RWPE1 (cell line): ENCODE results near the gene TBCD.
"Not testable (repeated sequence)": the region's sequence is repeated elsewhere in the genome, so short reads cannot be mapped to it uniquely, and the experiment has no call there.

Experiments used
- CTCF ChIA-PET: fragments of 350-600 bp; sonication (Branson Sonifier 250); formaldehyde crosslinking; extraction: SDS; loops from one replicate; lab custom pipeline; 2021; lab: Yijun Ruan, JAX
- POLR2A ChIA-PET: fragments of 400-600 bp; formaldehyde crosslinking; extraction: SDS; loops from one replicate; lab custom pipeline; 2020; ENCODE audit warnings: antibody characterized with exemption; ENCODE audit not compliant: low non-redundant PET; lab: Yijun Ruan, JAX
- DNase-seq: peaks from one replicate; pipeline ENCODE4 v3.0.0; 2012; ENCODE audit warnings: low spot score
- H3K27ac ChIP-seq: fragments of 450-650 bp; 2 replicates; pipeline ENCODE4 v1.5.1; 2017
- TF ChIP-seq, protein P1 (sequence below): fragments of 450-650 bp; conservative IDR thresholded peaks from 2 replicates; pipeline ENCODE4 v1.5.1; 2017; ENCODE audit warnings: low read depth, mild to moderate bottlenecking

The TBCD gene

DNA sequence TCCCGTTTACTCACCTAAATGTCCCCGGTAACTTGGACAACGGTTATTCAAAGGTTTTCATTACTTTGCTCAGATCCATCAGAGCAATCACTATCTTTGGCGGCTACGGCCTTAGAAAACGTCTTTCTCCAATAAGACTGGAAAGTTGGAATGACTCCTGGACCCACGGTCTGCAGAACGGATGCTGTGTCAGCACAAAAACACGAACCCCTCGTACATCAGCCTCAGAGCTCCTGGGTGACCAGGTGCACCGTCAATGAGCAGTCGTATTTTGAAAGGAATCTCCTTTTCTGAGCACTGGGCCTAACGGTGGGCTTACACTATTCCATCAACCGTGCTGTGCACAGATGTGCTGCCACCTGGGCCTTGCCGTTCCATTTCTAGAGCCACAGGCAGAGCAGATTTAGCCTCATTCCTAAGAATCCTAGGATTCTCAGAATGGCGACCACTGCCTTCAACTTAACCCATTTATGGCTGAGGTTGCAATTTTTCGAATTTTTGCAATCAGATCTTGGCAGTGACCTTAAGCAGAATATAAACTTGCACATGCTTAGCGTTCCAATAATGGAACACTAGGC lies 198.7 kb downstream of the TBCD start:
- POLR2A ChIA-PET = no interaction called here
- DNase-seq = no peak
- TF ChIP-seq, protein P1, sequence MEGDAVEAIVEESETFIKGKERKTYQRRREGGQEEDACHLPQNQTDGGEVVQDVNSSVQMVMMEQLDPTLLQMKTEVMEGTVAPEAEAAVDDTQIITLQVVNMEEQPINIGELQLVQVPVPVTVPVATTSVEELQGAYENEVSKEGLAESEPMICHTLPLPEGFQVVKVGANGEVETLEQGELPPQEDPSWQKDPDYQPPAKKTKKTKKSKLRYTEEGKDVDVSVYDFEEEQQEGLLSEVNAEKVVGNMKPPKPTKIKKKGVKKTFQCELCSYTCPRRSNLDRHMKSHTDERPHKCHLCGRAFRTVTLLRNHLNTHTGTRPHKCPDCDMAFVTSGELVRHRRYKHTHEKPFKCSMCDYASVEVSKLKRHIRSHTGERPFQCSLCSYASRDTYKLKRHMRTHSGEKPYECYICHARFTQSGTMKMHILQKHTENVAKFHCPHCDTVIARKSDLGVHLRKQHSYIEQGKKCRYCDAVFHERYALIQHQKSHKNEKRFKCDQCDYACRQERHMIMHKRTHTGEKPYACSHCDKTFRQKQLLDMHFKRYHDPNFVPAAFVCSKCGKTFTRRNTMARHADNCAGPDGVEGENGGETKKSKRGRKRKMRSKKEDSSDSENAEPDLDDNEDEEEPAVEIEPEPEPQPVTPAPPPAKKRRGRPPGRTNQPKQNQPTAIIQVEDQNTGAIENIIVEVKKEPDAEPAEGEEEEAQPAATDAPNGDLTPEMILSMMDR = no peak
- no peak overlapping the region for H3K27ac ChIP-seq
- CTCF ChIA-PET = interaction anchor here (0.7 kb wide), 1 partner anchor 470 kb away, joined by 3 read pairs; no protein-coding TSS in a partner anchor

DNA sequence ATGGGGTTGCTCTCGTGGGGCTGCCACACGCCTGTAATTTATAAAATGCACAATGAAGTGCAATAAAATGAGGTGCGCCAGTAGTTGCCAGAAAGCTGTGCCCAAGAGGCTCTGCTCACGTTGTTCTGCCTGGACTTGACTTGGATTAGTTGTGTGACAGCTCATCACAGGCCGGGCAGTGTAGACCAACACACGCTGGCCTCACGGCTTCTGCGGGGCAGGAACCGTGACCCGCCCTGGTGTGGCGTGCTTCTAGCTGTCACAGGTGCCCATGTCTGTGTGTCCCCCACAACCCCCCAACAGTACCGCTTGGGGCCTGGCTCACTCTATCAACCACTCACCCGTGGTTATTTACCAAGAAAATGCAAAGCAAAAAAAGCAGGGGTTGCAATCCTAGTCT lies 200.2 kb downstream of the TBCD start:
- TF ChIP-seq, protein P1 = no peak
- ChIA-PET CTCF (no interaction called here), POLR2A (no interaction called here)
- DNase-seq = no peak
- no peak overlapping the region for H3K27ac ChIP-seq

DNA sequence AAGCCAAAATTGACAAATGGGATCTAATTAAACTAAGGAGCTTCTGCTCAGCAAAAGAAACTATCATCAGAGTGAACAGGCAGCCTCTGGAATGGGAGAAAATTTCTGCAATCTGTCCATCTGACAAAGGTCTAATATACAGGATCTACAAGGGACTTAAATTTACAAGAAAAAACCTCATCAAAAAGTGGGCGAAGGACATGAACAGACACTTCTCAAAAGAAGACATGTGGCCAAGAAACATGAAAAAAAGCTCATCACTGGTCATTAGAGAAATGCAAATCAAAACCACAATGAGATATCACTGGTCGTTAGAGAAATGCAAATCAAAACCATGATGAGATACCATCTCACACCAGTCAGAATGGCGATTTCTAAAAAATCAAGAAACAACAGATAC lies 203.2 kb downstream of the TBCD start:
- POLR2A ChIA-PET, DNase-seq, CTCF ChIA-PET, H3K27ac ChIP-seq: not testable (repeated sequence)

DNA sequence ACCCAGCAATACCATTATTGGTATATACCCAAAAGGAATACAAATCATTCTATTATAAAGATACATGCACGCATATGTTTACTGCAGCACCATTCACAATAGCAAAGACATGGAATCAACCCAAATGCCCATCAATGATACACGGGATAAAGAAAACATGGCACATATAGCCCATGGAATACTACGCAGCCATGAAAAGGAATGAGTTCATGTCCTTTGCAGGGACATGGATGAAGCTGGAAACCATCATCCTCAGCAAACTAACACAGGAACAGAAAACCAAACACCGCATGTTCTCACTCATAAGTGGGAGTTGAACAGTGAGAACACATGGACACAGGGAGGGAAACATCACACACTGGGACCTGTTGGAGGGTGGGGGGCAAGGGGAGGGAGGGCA lies 203.8 kb downstream of the TBCD start:
- CTCF ChIA-PET, H3K27ac ChIP-seq, DNase-seq, POLR2A ChIA-PET: not testable (repeated sequence)

DNA sequence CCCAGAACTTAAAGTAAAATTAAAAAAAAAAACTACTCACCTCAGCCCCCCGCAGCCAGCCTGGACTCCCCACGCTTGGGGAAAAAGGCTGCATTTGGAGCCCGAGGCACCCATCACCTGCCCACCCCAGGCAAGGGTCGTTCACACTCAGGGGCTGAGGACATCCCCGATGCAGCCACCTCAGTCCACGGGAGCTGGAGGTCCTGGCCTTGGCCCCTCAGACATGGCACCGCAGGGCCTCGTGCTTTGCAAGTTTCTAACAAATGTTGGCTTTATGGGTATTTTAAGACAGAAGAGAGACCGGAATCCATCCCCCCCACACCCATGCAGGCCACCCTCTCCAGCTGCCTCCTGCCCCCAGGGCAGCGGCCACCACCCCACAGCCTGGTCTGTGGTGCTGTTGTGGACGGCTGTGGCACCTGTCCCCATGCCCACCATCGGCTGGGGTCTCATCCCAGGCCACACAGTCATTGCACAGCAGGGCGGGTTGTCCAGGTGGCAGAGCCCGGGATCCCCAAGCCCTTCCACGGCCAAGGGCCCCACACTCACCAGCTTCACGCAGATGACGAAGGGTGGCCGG lies 204.4 kb downstream of the TBCD start:
- POLR2A ChIA-PET = no interaction called here
- TF ChIP-seq, protein P1 = no peak
- DNase-seq = no peak
- CTCF ChIA-PET = no interaction called here
- no peak overlapping the region for H3K27ac ChIP-seq

DNA sequence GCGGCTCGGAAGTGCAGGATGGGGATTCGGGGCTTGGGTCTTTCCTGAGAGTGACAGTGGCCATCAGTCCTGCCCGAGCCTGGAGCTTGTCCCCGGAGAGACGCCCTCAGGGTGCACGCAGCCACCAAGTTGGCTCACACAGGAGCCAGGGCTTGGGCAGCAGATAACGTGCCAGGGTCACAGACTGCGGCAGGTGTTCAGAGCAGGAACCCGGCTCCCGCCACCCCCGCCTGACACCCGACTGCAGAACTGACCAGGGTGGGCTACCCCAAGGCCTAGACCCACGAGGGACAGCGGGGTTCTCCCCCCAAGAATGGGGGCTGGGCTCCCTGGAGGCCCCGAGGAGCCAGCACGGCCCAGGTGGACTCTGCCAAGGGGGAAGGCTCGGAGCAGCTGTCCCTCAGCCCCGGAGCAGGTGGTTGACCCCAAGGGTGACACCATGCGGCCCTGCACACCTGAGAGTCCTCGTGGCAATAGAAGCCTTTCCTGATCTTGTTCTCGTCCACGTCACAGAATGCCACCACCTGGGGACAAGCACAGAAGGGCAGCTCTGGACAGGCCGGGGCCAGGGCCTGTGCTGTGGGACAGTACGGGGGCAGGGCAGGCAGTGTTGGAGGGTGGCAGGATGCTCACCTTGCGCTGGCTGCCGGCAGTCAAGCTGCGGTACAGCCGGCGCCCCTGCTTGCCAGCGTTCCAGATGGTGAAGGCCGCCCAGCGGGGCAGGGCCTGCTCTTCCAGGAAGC lies 205.0 kb downstream of the TBCD start:
- CTCF ChIA-PET = no interaction called here
- H3K27ac ChIP-seq = no peak overlapping the region
- POLR2A ChIA-PET = no interaction called here
- no peak for DNase-seq
- TF ChIP-seq, protein P1 = no peak

DNA sequence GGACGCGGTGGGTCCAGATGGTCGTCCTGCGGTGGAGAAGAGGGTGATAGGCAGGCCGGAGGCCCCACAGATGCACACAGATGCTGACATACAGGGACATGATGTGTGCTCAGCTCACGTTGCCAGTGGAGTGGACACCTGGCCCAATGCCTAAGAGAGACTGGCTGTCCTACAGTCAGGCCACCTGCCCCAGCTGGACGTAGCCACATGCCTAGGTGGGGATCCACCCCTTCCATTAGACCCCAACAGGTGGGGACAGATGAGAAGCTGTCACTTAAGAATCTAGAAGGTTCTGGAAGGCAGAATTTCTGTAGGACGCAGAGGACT lies 205.6 kb downstream of the TBCD start:
- H3K27ac ChIP-seq = no peak overlapping the region
- ChIA-PET CTCF (no interaction called here), POLR2A (no interaction called here)
- DNase-seq = no peak
- TF ChIP-seq, protein P1 = no peak
